Measurements from ENCODE around the gene AAMP. TPM values are rescaled to one million over a fixed set of nuclear protein-coding genes. Genes with fewer than 3 reads are reported as not detected.

The AAMP gene
- polyA plus RNA-seq, 1 donor, result 105 TPM

DNA sequence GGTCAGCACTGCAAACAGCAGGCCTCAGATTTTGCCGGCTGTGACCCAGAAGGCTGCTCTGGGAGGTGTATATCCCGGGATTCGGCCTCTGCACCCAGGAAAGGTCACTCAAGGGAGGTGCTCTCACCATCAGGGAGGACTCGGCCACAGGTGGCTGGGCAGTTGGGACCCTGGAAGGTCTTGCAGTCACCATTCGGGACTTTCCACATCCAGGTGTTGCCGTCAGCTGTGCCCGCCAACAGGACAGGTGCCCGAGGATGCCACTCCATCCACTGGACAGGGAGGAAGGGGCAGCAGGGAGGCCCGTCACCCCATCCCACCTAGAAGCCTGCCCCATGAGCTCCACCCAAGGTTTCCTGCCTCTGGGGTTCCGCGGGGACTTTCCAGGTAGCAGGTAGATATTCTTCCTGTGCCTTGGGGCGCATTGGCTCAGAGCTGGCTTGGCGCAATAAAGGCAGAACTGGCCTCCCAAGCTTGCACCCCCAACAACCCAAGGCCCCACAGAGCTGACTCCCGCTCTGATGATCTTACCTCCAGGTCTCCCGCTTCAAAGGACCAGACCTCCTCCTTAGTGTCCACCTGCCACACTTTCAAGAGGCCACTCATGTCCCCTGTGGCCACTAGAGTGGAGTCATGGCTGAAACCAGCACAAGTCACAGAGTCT, 3.5 kb downstream of the AAMP start:
- no peak for DNase-seq
- H3K4me3 ChIP-seq (ENCODE audit: low read length), result no peak overlapping the region
- no CpG with 5 or more reads among the region's 15 CpGs for WGBS (ENCODE audit: insufficient coverage, low lambda C conversion rate)
- H3K9me3 ChIP-seq (ENCODE audit: control insufficient read depth, low read depth, low read length), result no peaks in the 10 kb centered on the region
- peaks cover 44% of the 10 kb centered on the region for H3K4me1 ChIP-seq (ENCODE audit: control insufficient read depth, insufficient read depth, low read length)
- no peak overlapping the region for H3K27ac ChIP-seq (ENCODE audit: low read length)
- no peaks in the 10 kb centered on the region for H3K27me3 ChIP-seq (ENCODE audit: control insufficient read depth, insufficient read depth, low read length)
- peaks cover 52% of the 10 kb centered on the region for H3K36me3 ChIP-seq (ENCODE audit: control insufficient read depth, insufficient read depth, low read length)

DNA sequence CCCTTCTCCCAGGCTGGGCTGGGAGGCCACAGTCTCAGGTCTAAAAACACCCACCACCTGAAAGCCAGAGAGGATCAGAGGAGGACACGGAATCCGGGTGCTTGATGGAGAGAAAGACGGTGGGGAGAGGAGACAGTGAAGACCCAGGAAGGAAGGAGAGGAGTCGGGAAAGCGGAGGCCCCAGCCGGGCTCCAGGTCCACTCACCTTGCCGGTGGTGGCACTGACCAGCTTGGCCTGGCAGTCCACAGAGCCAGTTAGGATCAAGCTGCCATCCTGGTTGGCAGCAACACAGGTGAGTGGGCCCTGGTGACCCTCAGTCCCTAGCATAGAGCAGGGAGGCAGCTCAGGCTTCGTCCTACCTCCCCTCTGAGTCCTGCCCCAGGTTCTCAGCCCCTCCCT, 4.3 kb downstream of the AAMP start:
- no peaks in the 10 kb centered on the region for H3K9me3 ChIP-seq (ENCODE audit: control insufficient read depth, low read depth, low read length)
- H3K27me3 ChIP-seq (ENCODE audit: control insufficient read depth, insufficient read depth, low read length), result no peaks in the 10 kb centered on the region
- WGBS (ENCODE audit: insufficient coverage, low lambda C conversion rate), result no CpG with 5 or more reads among the region's 8 CpGs
- H3K27ac ChIP-seq (ENCODE audit: low read length), result no peak overlapping the region
- H3K4me3 ChIP-seq (ENCODE audit: low read length), result no peak overlapping the region
- peaks cover 49% of the 10 kb centered on the region for H3K4me1 ChIP-seq (ENCODE audit: control insufficient read depth, insufficient read depth, low read length)
- peak in 1 of 2 donors; percentile 4 for DNase-seq
- H3K36me3 ChIP-seq (ENCODE audit: control insufficient read depth, insufficient read depth, low read length), result peaks cover 52% of the 10 kb centered on the region

DNA sequence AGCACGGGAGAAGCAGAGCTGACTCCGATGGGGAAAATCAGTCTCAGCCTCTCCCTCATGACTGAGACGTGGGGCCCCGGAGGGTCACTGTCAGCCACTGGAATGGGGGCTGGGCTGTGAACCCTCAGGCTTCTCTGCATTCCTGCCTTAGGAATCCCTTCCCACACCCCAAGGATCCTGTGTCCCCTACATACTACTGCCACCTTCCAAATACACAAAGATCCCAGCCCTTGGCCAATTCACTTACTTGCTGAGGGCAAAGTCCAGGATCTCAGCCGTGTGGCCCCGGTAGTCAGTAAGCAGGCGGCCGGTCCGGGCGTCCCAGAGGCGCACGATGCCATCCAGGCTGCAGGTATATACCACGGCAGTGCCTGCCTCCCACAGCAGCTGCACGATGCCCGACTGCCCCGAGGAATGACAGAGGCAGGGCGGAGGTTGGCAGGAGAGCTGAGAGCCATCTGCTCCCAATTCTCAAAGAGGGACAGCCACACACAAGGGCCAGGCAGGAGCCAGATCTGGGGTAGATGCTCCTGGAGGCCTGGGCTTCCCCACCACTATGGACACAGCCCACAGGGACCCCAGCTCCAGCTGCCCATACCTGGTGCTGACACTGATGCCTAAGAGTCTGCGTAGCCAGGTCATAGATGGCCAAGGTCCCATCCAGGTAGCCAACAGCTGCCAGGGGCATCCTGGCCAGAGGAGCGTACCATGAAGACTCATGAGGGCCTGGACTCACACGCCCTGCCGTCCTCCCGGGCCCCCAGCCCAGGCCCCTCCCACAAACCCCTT, 5.0 kb downstream of the AAMP start:
- Histone ChIP-seq H3K4me1 (ENCODE audit: control insufficient read depth, insufficient read depth, low read length) (peaks cover 52% of the 10 kb centered on the region), H3K4me3 (ENCODE audit: low read length) (no peak overlapping the region), H3K27me3 (ENCODE audit: control insufficient read depth, insufficient read depth, low read length) (no peaks in the 10 kb centered on the region), H3K36me3 (ENCODE audit: control insufficient read depth, insufficient read depth, low read length) (peaks cover 52% of the 10 kb centered on the region), H3K27ac (ENCODE audit: low read length) (peak overlapping the region; percentile 95), H3K9me3 (ENCODE audit: control insufficient read depth, low read depth, low read length) (no peaks in the 10 kb centered on the region)
- DNase-seq, result peak; percentile 84 to 91
- WGBS (ENCODE audit: insufficient coverage, low lambda C conversion rate), result no CpG with 5 or more reads among the region's 22 CpGs

DNA sequence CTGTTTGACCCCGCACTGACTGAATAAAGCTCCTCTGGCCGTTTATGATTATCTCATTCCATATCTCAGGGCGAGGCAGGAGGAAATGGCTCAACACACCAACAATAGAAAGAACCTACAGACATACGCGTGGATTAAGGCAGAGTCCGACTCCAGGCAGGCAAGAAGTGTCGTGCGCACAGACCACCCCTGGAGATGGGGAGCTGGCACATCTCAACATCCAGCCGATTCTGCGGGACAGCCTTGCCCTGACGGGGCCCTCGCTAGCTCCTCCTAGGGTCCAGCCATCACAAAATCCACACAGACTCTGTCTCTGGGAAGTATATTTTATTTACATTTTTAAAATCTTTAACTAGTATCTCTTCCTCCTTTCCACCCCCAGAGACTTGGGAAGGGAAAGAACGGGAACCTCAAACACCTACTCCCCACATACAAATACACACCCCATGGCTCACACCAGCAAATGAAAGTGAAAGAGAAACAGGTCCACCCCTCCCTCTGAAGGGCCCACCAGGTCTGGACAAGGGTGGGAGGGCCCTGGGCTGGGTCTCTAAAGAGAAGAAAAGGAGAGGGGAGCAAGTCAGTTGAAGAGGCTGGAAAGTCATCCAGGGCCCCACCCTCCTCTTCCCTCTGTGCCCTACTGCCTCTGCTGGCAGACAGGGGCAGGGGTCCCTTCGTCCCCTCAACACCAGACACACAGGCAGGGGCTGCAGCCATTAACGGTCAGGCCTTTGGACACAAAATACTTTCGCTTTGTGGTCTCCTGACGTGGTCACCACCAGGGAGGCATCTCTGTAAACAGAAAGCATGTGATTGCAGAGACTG, 5.9 kb downstream of the AAMP start:
- peaks cover 52% of the 10 kb centered on the region for H3K4me1 ChIP-seq (ENCODE audit: control insufficient read depth, insufficient read depth, low read length)
- peak overlapping the region; percentile 95 for H3K27ac ChIP-seq (ENCODE audit: low read length)
- H3K36me3 ChIP-seq (ENCODE audit: control insufficient read depth, insufficient read depth, low read length), result peaks cover 52% of the 10 kb centered on the region
- peak; percentile 66 to 76 for DNase-seq
- no peaks in the 10 kb centered on the region for H3K9me3 ChIP-seq (ENCODE audit: control insufficient read depth, low read depth, low read length)
- H3K27me3 ChIP-seq (ENCODE audit: control insufficient read depth, insufficient read depth, low read length), result no peaks in the 10 kb centered on the region
- no peak overlapping the region for H3K4me3 ChIP-seq (ENCODE audit: low read length)
- 0% methylated on average over 1 of the region's 17 CpGs for WGBS (ENCODE audit: insufficient coverage, low lambda C conversion rate)

DNA sequence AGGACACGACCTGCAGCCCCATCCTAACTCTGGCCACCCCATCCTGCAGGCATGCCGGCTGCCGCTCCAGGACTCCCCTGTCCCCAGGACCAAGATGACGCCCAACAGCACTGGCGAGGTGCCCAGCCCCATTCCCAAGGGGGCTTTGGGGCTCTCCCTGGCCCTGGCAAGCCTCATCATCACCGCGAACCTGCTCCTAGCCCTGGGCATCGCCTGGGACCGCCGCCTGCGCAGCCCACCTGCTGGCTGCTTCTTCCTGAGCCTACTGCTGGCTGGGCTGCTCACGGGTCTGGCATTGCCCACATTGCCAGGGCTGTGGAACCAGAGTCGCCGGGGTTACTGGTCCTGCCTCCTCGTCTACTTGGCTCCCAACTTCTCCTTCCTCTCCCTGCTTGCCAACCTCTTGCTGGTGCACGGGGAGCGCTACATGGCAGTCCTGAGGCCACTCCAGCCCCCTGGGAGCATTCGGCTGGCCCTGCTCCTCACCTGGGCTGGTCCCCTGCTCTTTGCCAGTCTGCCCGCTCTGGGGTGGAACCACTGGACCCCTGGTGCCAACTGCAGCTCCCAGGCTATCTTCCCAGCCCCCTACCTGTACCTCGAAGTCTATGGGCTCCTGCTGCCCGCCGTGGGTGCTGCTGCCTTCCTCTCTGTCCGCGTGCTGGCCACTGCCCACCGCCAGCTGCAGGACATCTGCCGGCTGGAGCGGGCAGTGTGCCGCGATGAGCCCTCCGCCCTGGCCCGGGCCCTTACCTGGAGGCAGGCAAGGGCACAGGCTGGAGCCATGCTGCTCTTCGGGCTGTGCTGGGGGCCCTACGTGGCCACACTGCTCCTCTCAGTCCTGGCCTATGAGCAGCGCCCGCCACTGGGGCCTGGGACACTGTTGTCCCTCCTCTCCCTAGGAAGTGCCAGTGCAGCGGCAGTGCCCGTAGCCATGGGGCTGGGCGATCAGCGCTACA, 7.0 kb downstream of the AAMP start:
- peak in 1 of 2 donors; percentile 2 for DNase-seq
- H3K4me3 ChIP-seq (ENCODE audit: low read length), result no peak overlapping the region

DNA sequence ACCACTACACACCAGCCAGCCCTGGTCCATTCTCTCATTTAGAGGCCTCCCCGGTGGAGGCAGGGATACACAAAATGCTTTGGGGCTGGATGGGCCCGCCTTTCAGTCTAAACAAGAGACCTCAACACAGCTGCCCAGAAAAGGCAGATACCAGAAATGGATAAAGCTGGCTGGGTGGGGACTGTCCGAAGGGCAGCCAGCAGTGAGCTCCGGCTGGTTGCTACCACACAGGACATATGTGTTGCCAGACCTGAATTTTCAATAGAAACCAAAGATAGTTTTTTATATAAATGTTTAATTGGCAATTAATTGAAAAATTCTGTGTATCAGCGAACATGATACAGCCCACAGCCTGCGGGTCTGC, 7.7 kb downstream of the AAMP start:
- DNase-seq, result peak in 1 of 2 donors; percentile 12
- Histone ChIP-seq H3K27ac (ENCODE audit: low read length) (peak overlapping the region; percentile 6), H3K4me1 (ENCODE audit: control insufficient read depth, insufficient read depth, low read length) (peaks cover 52% of the 10 kb centered on the region), H3K9me3 (ENCODE audit: control insufficient read depth, low read depth, low read length) (no peaks in the 10 kb centered on the region), H3K36me3 (ENCODE audit: control insufficient read depth, insufficient read depth, low read length) (peaks cover 46% of the 10 kb centered on the region), H3K27me3 (ENCODE audit: control insufficient read depth, insufficient read depth, low read length) (no peaks in the 10 kb centered on the region), H3K4me3 (ENCODE audit: low read length) (no peak overlapping the region)
- no CpG with 5 or more reads among the region's 6 CpGs for WGBS (ENCODE audit: insufficient coverage, low lambda C conversion rate)

More for the DNA sequence above, 7.0 kb downstream of the AAMP start:
- Histone ChIP-seq H3K27ac (ENCODE audit: low read length) (peak overlapping the region; percentile 95), H3K4me1 (ENCODE audit: control insufficient read depth, insufficient read depth, low read length) (peaks cover 52% of the 10 kb centered on the region), H3K9me3 (ENCODE audit: control insufficient read depth, low read depth, low read length) (no peaks in the 10 kb centered on the region), H3K27me3 (ENCODE audit: control insufficient read depth, insufficient read depth, low read length) (no peaks in the 10 kb centered on the region), H3K36me3 (ENCODE audit: control insufficient read depth, insufficient read depth, low read length) (peaks cover 52% of the 10 kb centered on the region)
- WGBS (ENCODE audit: insufficient coverage, low lambda C conversion rate), result no CpG with 5 or more reads among the region's 39 CpGs

DNA sequence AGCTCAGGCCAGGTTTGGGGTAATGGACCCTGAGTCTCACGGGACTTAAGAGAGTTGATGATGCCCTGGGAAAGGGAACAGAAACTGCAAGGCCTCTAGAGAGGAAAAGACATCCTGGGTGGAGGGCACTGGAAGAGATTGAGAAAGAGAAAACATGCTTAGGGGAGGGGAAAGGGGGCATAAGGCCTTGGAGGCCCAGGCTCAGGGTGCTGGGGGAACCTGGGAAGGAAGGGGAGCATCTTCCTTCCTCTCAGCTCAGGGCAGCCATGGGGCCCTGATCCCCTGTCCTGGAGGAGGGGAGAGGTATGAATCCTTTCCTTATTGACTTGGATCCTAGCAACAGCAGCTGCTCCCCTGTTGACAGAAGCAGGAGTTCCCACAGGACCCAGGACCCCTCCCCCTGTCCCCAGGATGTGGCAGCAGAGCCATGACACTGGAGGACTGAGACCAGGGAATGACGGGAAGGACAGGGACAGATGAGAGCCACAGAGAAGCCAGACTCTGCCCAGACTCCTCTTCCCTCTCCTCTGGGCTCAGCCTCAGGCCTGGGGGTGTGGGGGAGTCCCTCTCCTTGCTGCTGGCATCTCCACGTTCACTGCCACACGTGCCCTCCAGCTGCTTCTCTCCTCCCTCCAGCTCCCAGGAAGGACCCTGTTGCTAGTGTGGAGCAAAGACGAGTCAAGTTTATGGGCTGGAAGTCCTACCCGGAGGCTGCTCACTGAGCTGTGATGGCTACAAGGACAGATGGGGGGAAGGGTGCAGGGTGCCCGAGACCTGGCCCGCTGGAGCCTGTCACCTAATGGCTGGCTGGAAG, 8.3 kb downstream of the AAMP start:
- Histone ChIP-seq H3K27me3 (ENCODE audit: control insufficient read depth, insufficient read depth, low read length) (no peaks in the 10 kb centered on the region), H3K36me3 (ENCODE audit: control insufficient read depth, insufficient read depth, low read length) (peaks cover 44% of the 10 kb centered on the region), H3K27ac (ENCODE audit: low read length) (peak overlapping the region; percentile 6), H3K4me3 (ENCODE audit: low read length) (peak overlapping the region; percentile 3), H3K9me3 (ENCODE audit: control insufficient read depth, low read depth, low read length) (no peaks in the 10 kb centered on the region), H3K4me1 (ENCODE audit: control insufficient read depth, insufficient read depth, low read length) (peaks cover 52% of the 10 kb centered on the region)
- peak in 1 of 2 donors; percentile 64 for DNase-seq
- no CpG with 5 or more reads among the region's 8 CpGs for WGBS (ENCODE audit: insufficient coverage, low lambda C conversion rate)

DNA sequence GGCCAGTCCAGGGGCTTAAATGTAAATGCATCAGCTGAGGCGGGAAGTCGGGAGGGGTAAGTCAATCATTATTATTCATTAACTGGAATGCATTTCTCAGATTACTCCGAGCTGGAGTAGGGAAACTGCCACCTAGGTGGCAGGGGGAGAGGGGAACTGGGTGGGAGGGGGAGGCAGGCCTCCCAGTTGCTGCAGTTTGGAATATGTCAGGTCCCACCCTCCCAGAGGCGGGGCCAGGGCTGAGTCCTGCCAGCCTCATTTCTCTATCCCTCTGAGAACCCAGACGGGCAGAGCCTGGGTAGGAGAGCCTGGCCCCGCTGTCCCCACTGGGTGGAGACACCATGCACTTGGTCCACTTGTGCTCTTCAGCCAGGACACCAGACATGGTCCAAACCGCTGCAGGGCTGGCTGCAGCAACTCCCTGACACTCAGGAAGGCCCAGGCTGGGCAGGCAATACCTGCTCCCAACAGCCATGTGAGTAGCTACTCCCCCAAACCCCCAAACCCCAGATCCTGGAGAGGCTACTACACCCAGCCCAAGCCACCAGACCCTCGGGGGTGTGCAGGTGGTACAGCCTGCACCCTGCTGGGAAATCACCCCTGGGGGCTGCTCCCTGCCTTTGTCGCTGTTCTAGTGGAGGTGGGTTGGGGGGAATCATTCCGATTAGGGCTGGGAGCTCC, 9.1 kb downstream of the AAMP start, which contains the start of gene GPBAR1:
TSS of gene GPBAR1 (plus strand) at position 274 of the 681 bp plus-strand sequence. CDS start 1,710 bp downstream, outside the sequence.
- no peaks in the 10 kb centered on the region for H3K27me3 ChIP-seq (ENCODE audit: control insufficient read depth, insufficient read depth, low read length)
- peaks cover 52% of the 10 kb centered on the region for H3K4me1 ChIP-seq (ENCODE audit: control insufficient read depth, insufficient read depth, low read length)
- H3K4me3 ChIP-seq (ENCODE audit: low read length), result peak within 1 kb of the TSS; percentile 3
- H3K9me3 ChIP-seq (ENCODE audit: control insufficient read depth, low read depth, low read length), result no peaks in the 10 kb centered on the region
- DNase-seq, result peak in 1 of 2 donors; percentile 52
- peaks cover 41% of the 10 kb centered on the region for H3K36me3 ChIP-seq (ENCODE audit: control insufficient read depth, insufficient read depth, low read length)
- WGBS (ENCODE audit: insufficient coverage, low lambda C conversion rate), result no CpG with 5 or more reads among the region's 10 CpGs
- H3K27ac ChIP-seq (ENCODE audit: low read length), result peak within 1 kb of the TSS; percentile 6
